GM23338 (cell line): ENCODE measurements around the gene ARMH4. TPM values are rescaled to one million over a fixed set of nuclear protein-coding genes. Genes with fewer than 3 reads are reported as not detected.

Experiments used
- ATAC-seq: fragments of 200-7000 bp; cut with Tn5 transposase; 3 replicates; pipeline ENCODE4 v1.9.1; 2020
- DNase-seq: peaks from one replicate; pipeline ENCODE4 v3.0.0-alpha.2; 2015; ENCODE audit warnings: low spot score
- H2AFZ ChIP-seq: fragments of 200-600 bp; sonication (generic); 2 replicates; pipeline ENCODE4 v1.8.0; 2016; ENCODE audit warnings: antibody characterized with exemption, mild to moderate bottlenecking, moderate library complexity
- H3F3A ChIP-seq: fragments of 200-600 bp; sonication (generic); replicated peaks from 2 replicates; pipeline ENCODE4 v1.8.0; 2017; ENCODE audit warnings: antibody characterized with exemption, mixed run types, low read depth
- H3K27ac ChIP-seq: fragments of 200-600 bp; sonication (generic); 2 replicates; pipeline ENCODE4 v1.6.1; 2016; ENCODE audit warnings: low read depth
- H3K27me3 ChIP-seq: fragments of 200-600 bp; sonication (generic); 2 replicates; pipeline ENCODE4 v1.8.0; 2016; ENCODE audit warnings: mild to moderate bottlenecking, mixed run types, moderate library complexity; ENCODE audit not compliant: insufficient read depth
- H3K36me3 ChIP-seq: fragments of 200-600 bp; sonication (generic); 2 replicates; pipeline ENCODE4 v1.8.0; 2016; ENCODE audit warnings: mild to moderate bottlenecking; ENCODE audit not compliant: insufficient read depth
- H3K4me1 ChIP-seq: fragments of 200-600 bp; sonication (generic); 2 replicates; pipeline ENCODE4 v1.8.0; 2016; ENCODE audit warnings: mild to moderate bottlenecking, moderate library complexity; ENCODE audit not compliant: insufficient read depth
- H3K4me2 ChIP-seq: fragments of 200-600 bp; sonication (generic); 2 replicates; pipeline ENCODE4 v1.7.1; 2017; ENCODE audit warnings: mixed run types
- H3K4me3 ChIP-seq: fragments of 200-600 bp; sonication (generic); 2 replicates; pipeline ENCODE4 v1.6.1; 2016; ENCODE audit warnings: mixed run types
- H3K79me2 ChIP-seq: fragments of 200-600 bp; sonication (generic); replicated peaks from 2 replicates; pipeline ENCODE4 v1.8.0; 2017; ENCODE audit warnings: mild to moderate bottlenecking; ENCODE audit not compliant: insufficient read depth
- H3K9me2 ChIP-seq: fragments of 200-600 bp; sonication (generic); 2 replicates; pipeline ENCODE4 v1.8.0; 2017; ENCODE audit not compliant: insufficient read depth
- H4K20me1 ChIP-seq: fragments of 200-600 bp; sonication (generic); replicated peaks from 2 replicates; pipeline ENCODE4 v1.8.0; 2017; ENCODE audit warnings: mild to moderate bottlenecking; ENCODE audit not compliant: insufficient read depth
- H3K27ac Mint-ChIP-seq: 2 replicates; pipeline ENCODE4 v1.8.0; 2020; ENCODE audit warnings: inconsistent platforms, mild to moderate bottlenecking, moderate library complexity, mixed read lengths
- H3K27me3 Mint-ChIP-seq: 3 replicates; pipeline ENCODE4 v1.8.0; 2022; ENCODE audit warnings: low read depth, mild to moderate bottlenecking, moderate library complexity, mixed read lengths, inconsistent platforms; ENCODE audit not compliant: insufficient read depth, poor library complexity
- H3K36me3 Mint-ChIP-seq: 3 replicates; pipeline ENCODE4 v1.8.0; 2021; ENCODE audit warnings: low read depth, mild to moderate bottlenecking, inconsistent platforms, moderate library complexity, mixed read lengths
- H3K4me1 Mint-ChIP-seq: 3 replicates; pipeline ENCODE4 v1.8.0; 2020; ENCODE audit warnings: mild to moderate bottlenecking, inconsistent platforms, mixed read lengths
- H3K4me3 Mint-ChIP-seq: 3 replicates; pipeline ENCODE4 v1.8.0; 2021; ENCODE audit warnings: moderate library complexity, mild to moderate bottlenecking, inconsistent platforms, mixed read lengths
- H3K9me3 Mint-ChIP-seq: 3 replicates; pipeline ENCODE4 v1.8.0; 2020; ENCODE audit warnings: moderate library complexity, mild to moderate bottlenecking, inconsistent platforms, mixed read lengths
- CREB1 ChIP-seq: fragments of 250-450 bp; sonication (Bioruptor Pico); IDR thresholded peaks from 2 replicates; pipeline ENCODE4 v1.5.0; 2020; ENCODE audit warnings: low read depth, mild to moderate bottlenecking, moderate library complexity
- EZH2 ChIP-seq: fragments of 200-600 bp; sonication (generic); IDR thresholded peaks from one replicate; pipeline ENCODE4 v1.8.0; 2017; ENCODE audit warnings: antibody characterized with exemption, mild to moderate bottlenecking, low read depth; ENCODE audit not compliant: unreplicated experiment
- EZH2phosphoT487 ChIP-seq: fragments of 200-600 bp; sonication (generic); IDR thresholded peaks from one replicate; pipeline ENCODE4 v1.8.1; 2018; ENCODE audit warnings: antibody characterized with exemption; ENCODE audit not compliant: unreplicated experiment
- JUNB ChIP-seq: IDR thresholded peaks from one replicate; pipeline ENCODE4 v1.6.1; 2016; ENCODE audit warnings: antibody characterized with exemption; ENCODE audit not compliant: unreplicated experiment
- NANOG ChIP-seq: IDR thresholded peaks from 2 replicates; pipeline ENCODE4 v1.6.1; 2016; ENCODE audit warnings: antibody characterized with exemption, borderline replicate concordance
- POLR2AphosphoS5 ChIP-seq: IDR thresholded peaks from 2 replicates; pipeline ENCODE4 v1.6.1; 2016; ENCODE audit warnings: antibody characterized with exemption, low read depth
- STAT1 ChIP-seq: IDR thresholded peaks from one replicate; pipeline ENCODE4 v1.6.1; 2016; ENCODE audit warnings: antibody characterized with exemption; ENCODE audit not compliant: unreplicated experiment
- ZNF114 ChIP-seq: fragments of 250-450 bp; sonication (Bioruptor Pico); IDR thresholded peaks from 2 replicates; pipeline ENCODE4 v1.5.0; 2020; ENCODE audit warnings: mild to moderate bottlenecking, moderate library complexity
- ZNF331 ChIP-seq: fragments of 250-450 bp; sonication (Bioruptor Pico); IDR thresholded peaks from 2 replicates; pipeline ENCODE4 v1.5.0; 2020; ENCODE audit warnings: low read depth, mild to moderate bottlenecking, moderate library complexity
- polyA plus RNA-seq: library from polyadenylated mRNA; unstranded; fragments of >200 nt; fragmentation: Nextera tagmentation; extraction: Ambion mirVana; gene quantifications from 2 replicates; pipeline ENCODE4 v1.2.1, GENCODE V29; 2016
- total RNA-seq: library from RNA; depleted of rRNA; stranded (reverse); fragments of >200 nt; shearing (Covaris generic); gene quantifications from 2 replicates; pipeline ENCODE4 v1.2.3, GENCODE V29; 2014
- TF ChIP-seq, protein P1 (sequence below): fragments of 250-450 bp; sonication (Bioruptor Pico); IDR thresholded peaks from 2 replicates; pipeline ENCODE4 v1.5.0; 2020; ENCODE audit warnings: mild to moderate bottlenecking, moderate library complexity
- TF ChIP-seq, protein P2 (sequence below): IDR thresholded peaks from 2 replicates; pipeline ENCODE4 v1.6.1; 2016; ENCODE audit warnings: antibody characterized with exemption
- TF ChIP-seq, protein P3 (sequence below), 2 experiments: fragments of 200-600 bp in 1 of 2; sonication (generic) in 1 of 2; conservative IDR thresholded peaks; 2 replicates each; pipeline versions ENCODE4 v1.5.1 to v1.6.1; 2016 to 2017; ENCODE audit warnings: antibody characterized with exemption in 2 of 2, low read depth in 2 of 2, mild to moderate bottlenecking in 2 of 2, moderate library complexity in 1 of 2
- TF ChIP-seq, protein P4 (sequence below): IDR thresholded peaks from one replicate; pipeline ENCODE4 v1.6.1; 2018; ENCODE audit warnings: antibody characterized with exemption; ENCODE audit not compliant: unreplicated experiment

The ARMH4 gene
- total and polyA plus RNA-seq, 2 experiments from 2014 or later, result 15.5 to 20.2 TPM

GRCh38 chr14:58177125-58177524 lies 25.1 kb upstream of the ARMH4 start:
- H3K36me3 Mint-ChIP-seq, result no peaks in the 10 kb centered on the region
- ATAC-seq, result no peak
- Histone ChIP-seq H2AFZ (0 out of 2 replicates have a peak overlapping the region, but pooled peaks have one; percentile 76), H3K9me2 (no peaks in the 10 kb centered on the region), H3K4me1 (peaks cover 9% of the 10 kb centered on the region), H3K79me2 (no peaks in the 10 kb centered on the region), H3K4me3 (no peak overlapping the region), H3K27me3 (no peaks in the 10 kb centered on the region), H3K36me3 (no peaks in the 10 kb centered on the region), H4K20me1 (no peaks in the 10 kb centered on the region), H3F3A (no peaks in the 10 kb centered on the region), H3K27ac (no peak overlapping the region), H3K4me2 (no peak overlapping the region)
- H3K4me1 Mint-ChIP-seq, result no peaks in the 10 kb centered on the region; the same call in 2 of the 3 replicates
- no peak overlapping the region for H3K27ac Mint-ChIP-seq
- H3K4me3 Mint-ChIP-seq, result no peak overlapping the region
- H3K27me3 Mint-ChIP-seq, result no peaks in the 10 kb centered on the region
- H3K9me3 Mint-ChIP-seq, result no peaks in the 10 kb centered on the region
- no peak for DNase-seq
- TF ChIP-seq, protein P1, sequence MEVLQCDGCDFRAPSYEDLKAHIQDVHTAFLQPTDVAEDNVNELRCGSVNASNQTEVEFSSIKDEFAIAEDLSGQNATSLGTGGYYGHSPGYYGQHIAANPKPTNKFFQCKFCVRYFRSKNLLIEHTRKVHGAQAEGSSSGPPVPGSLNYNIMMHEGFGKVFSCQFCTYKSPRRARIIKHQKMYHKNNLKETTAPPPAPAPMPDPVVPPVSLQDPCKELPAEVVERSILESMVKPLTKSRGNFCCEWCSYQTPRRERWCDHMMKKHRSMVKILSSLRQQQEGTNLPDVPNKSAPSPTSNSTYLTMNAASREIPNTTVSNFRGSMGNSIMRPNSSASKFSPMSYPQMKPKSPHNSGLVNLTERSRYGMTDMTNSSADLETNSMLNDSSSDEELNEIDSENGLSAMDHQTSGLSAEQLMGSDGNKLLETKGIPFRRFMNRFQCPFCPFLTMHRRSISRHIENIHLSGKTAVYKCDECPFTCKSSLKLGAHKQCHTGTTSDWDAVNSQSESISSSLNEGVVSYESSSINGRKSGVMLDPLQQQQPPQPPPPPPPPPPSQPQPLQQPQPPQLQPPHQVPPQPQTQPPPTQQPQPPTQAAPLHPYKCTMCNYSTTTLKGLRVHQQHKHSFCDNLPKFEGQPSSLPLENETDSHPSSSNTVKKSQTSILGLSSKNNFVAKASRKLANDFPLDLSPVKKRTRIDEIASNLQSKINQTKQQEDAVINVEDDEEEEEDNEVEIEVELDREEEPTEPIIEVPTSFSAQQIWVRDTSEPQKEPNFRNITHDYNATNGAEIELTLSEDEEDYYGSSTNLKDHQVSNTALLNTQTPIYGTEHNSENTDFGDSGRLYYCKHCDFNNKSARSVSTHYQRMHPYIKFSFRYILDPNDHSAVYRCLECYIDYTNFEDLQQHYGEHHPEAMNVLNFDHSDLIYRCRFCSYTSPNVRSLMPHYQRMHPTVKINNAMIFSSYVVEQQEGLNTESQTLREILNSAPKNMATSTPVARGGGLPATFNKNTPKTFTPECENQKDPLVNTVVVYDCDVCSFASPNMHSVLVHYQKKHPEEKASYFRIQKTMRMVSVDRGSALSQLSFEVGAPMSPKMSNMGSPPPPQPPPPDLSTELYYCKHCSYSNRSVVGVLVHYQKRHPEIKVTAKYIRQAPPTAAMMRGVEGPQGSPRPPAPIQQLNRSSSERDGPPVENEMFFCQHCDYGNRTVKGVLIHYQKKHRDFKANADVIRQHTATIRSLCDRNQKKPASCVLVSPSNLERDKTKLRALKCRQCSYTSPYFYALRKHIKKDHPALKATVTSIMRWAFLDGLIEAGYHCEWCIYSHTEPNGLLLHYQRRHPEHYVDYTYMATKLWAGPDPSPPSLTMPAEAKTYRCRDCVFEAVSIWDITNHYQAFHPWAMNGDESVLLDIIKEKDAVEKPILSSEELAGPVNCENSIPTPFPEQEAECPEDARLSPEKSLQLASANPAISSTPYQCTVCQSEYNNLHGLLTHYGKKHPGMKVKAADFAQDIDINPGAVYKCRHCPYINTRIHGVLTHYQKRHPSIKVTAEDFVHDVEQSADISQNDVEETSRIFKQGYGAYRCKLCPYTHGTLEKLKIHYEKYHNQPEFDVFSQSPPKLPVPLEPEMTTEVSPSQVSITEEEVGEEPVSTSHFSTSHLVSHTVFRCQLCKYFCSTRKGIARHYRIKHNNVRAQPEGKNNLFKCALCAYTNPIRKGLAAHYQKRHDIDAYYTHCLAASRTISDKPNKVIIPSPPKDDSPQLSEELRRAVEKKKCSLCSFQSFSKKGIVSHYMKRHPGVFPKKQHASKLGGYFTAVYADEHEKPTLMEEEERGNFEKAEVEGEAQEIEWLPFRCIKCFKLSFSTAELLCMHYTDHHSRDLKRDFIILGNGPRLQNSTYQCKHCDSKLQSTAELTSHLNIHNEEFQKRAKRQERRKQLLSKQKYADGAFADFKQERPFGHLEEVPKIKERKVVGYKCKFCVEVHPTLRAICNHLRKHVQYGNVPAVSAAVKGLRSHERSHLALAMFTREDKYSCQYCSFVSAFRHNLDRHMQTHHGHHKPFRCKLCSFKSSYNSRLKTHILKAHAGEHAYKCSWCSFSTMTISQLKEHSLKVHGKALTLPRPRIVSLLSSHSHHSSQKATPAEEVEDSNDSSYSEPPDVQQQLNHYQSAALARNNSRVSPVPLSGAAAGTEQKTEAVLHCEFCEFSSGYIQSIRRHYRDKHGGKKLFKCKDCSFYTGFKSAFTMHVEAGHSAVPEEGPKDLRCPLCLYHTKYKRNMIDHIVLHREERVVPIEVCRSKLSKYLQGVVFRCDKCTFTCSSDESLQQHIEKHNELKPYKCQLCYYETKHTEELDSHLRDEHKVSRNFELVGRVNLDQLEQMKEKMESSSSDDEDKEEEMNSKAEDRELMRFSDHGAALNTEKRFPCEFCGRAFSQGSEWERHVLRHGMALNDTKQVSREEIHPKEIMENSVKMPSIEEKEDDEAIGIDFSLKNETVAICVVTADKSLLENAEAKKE (CRISPR knock-in tag), result no peak
- TF ChIP-seq STAT1 (no peak), ZNF331 (CRISPR knock-in tag) (no peak), EZH2phosphoT487 (no peak), ZNF114 (CRISPR knock-in tag) (no peak), CREB1 (CRISPR knock-in tag) (no peak), POLR2AphosphoS5 (no peak), JUNB (no peak), NANOG (no peak), EZH2 (no peak)
- TF ChIP-seq, protein P2, sequence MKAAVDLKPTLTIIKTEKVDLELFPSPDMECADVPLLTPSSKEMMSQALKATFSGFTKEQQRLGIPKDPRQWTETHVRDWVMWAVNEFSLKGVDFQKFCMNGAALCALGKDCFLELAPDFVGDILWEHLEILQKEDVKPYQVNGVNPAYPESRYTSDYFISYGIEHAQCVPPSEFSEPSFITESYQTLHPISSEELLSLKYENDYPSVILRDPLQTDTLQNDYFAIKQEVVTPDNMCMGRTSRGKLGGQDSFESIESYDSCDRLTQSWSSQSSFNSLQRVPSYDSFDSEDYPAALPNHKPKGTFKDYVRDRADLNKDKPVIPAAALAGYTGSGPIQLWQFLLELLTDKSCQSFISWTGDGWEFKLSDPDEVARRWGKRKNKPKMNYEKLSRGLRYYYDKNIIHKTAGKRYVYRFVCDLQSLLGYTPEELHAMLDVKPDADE, result no peak
- TF ChIP-seq, protein P3, sequence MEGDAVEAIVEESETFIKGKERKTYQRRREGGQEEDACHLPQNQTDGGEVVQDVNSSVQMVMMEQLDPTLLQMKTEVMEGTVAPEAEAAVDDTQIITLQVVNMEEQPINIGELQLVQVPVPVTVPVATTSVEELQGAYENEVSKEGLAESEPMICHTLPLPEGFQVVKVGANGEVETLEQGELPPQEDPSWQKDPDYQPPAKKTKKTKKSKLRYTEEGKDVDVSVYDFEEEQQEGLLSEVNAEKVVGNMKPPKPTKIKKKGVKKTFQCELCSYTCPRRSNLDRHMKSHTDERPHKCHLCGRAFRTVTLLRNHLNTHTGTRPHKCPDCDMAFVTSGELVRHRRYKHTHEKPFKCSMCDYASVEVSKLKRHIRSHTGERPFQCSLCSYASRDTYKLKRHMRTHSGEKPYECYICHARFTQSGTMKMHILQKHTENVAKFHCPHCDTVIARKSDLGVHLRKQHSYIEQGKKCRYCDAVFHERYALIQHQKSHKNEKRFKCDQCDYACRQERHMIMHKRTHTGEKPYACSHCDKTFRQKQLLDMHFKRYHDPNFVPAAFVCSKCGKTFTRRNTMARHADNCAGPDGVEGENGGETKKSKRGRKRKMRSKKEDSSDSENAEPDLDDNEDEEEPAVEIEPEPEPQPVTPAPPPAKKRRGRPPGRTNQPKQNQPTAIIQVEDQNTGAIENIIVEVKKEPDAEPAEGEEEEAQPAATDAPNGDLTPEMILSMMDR (conservative IDR thresholded peaks at IDR 0.05; ENCODE audit: low read depth in 2 of 2), result no peak
- TF ChIP-seq, protein P4, sequence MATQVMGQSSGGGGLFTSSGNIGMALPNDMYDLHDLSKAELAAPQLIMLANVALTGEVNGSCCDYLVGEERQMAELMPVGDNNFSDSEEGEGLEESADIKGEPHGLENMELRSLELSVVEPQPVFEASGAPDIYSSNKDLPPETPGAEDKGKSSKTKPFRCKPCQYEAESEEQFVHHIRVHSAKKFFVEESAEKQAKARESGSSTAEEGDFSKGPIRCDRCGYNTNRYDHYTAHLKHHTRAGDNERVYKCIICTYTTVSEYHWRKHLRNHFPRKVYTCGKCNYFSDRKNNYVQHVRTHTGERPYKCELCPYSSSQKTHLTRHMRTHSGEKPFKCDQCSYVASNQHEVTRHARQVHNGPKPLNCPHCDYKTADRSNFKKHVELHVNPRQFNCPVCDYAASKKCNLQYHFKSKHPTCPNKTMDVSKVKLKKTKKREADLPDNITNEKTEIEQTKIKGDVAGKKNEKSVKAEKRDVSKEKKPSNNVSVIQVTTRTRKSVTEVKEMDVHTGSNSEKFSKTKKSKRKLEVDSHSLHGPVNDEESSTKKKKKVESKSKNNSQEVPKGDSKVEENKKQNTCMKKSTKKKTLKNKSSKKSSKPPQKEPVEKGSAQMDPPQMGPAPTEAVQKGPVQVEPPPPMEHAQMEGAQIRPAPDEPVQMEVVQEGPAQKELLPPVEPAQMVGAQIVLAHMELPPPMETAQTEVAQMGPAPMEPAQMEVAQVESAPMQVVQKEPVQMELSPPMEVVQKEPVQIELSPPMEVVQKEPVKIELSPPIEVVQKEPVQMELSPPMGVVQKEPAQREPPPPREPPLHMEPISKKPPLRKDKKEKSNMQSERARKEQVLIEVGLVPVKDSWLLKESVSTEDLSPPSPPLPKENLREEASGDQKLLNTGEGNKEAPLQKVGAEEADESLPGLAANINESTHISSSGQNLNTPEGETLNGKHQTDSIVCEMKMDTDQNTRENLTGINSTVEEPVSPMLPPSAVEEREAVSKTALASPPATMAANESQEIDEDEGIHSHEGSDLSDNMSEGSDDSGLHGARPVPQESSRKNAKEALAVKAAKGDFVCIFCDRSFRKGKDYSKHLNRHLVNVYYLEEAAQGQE, result no peak
